HepG2 (cell line): ENCODE measurements around the gene EPHA6. TPM values are rescaled to one million over a fixed set of nuclear protein-coding genes. Genes with fewer than 3 reads are reported as not detected.

Source experiments
- ATAC-seq: fragments of 200-7000 bp; cut with Tn5 transposase; 3 replicates; pipeline ENCODE4 v1.9.1; 2020; ENCODE audit warnings: mild to moderate bottlenecking, moderate library complexity
- BruUV-seq: library from RNA; stranded (reverse); fragments of 400-500 nt; replicated peaks from 2 replicates; lab custom pipeline; 2021; lab: Mats Ljungman, UMichigan
- CTCF ChIA-PET: fragments of 300-600 bp; formaldehyde crosslinking; extraction: SDS; loops from one replicate; lab custom pipeline; 2021; ENCODE audit warnings: low total read pairs, inconsistent platforms, low intra/inter-chr PET ratio; lab: Yijun Ruan, JAX
- POLR2A ChIA-PET: fragments of 350-600 bp; sonication (Branson Sonifier 250); formaldehyde crosslinking; loops from one replicate; lab custom pipeline; 2020; ENCODE audit warnings: antibody characterized with exemption, inconsistent platforms; lab: Yijun Ruan, JAX
- DNase-seq: peaks from one replicate; pipeline ENCODE4 v3.0.0-alpha.2; 2015; ENCODE audit warnings: low spot score
- FAIRE-seq: peaks from 3 replicates; lab custom pipeline; 2011; peaks lifted over from hg19 to GRCh38; lab: Jason Lieb, UNC
- H2AFZ ChIP-seq: one replicate; pipeline ENCODE4 v1.6.1; 2011; ENCODE audit warnings: low read length, inconsistent platforms
- H3K27ac ChIP-seq: fragments of 300-600 bp; 3 replicates; pipeline ENCODE4 v1.8.0; 2011; ENCODE audit warnings: mixed run types, mild to moderate bottlenecking, mixed read lengths, low read length, inconsistent platforms; ENCODE audit not compliant: insufficient read depth; ENCODE audit errors: extremely low read length
- H3K27me3 ChIP-seq, 2 experiments: fragments of 200-600 bp in 1 of 2; 2 replicates in 1 of 2; 3 replicates in 1 of 2; pipeline versions ENCODE4 v1.6.0 to v1.8.0; 2011; ENCODE audit warnings: low read length in 2 of 2, mild to moderate bottlenecking in 2 of 2, moderate library complexity in 2 of 2, inconsistent platforms in 1 of 2; ENCODE audit not compliant: insufficient read depth in 2 of 2, control insufficient read depth in 1 of 2
- H3K36me3 ChIP-seq, 2 experiments: fragments of 200-600 bp in 1 of 2; replicated peaks in 1 of 2; 2 replicates in 1 of 2; 3 replicates in 1 of 2; pipeline versions ENCODE4 v1.5.1 to v1.8.0; 2011; ENCODE audit warnings: low read length in 2 of 2, inconsistent platforms in 1 of 2; ENCODE audit not compliant: insufficient read depth in 2 of 2, control insufficient read depth in 1 of 2
- H3K4me1 ChIP-seq: 2 replicates; pipeline ENCODE4 v1.5.1; 2012; ENCODE audit warnings: low read length, inconsistent platforms; ENCODE audit not compliant: insufficient read depth
- H3K4me2 ChIP-seq: 2 replicates; pipeline ENCODE4 v1.6.0; 2011; ENCODE audit warnings: low read depth, low read length, inconsistent platforms
- H3K4me3 ChIP-seq, 3 experiments: fragments of 200-600 bp in 1 of 3; sonication (generic), shearing (Covaris generic) in 1 of 3; replicated peaks in 1 of 3; 2 replicates each; pipeline ENCODE4 v1.5.1; 2011 to 2016; ENCODE audit warnings: low read length in 3 of 3, inconsistent platforms in 2 of 3, low read depth in 2 of 3, mild to moderate bottlenecking in 2 of 3, control low read depth in 1 of 3, mixed read lengths in 1 of 3; ENCODE audit not compliant: insufficient read depth in 1 of 3
- H3K79me2 ChIP-seq: one replicate; pipeline ENCODE4 v1.6.1; 2011; ENCODE audit warnings: low read length, inconsistent platforms; ENCODE audit not compliant: insufficient read depth
- H3K9ac ChIP-seq: 2 replicates; pipeline ENCODE4 v1.6.0; 2011; ENCODE audit warnings: mild to moderate bottlenecking, low read depth, low read length, inconsistent platforms; ENCODE audit not compliant: insufficient read depth
- H3K9me3 ChIP-seq: 2 replicates; pipeline ENCODE4 v1.5.1; 2012; ENCODE audit warnings: mild to moderate bottlenecking, low read length
- H4K20me1 ChIP-seq: 2 replicates; pipeline ENCODE4 v1.6.0; 2011; ENCODE audit warnings: inconsistent platforms, mild to moderate bottlenecking, low read length, moderate library complexity; ENCODE audit not compliant: insufficient read depth
- HHEX ChIP-seq: IDR thresholded peaks from 2 replicates; pipeline ENCODE4 v1.6.1; 2016; ENCODE audit warnings: control low read depth
- ZNF101 ChIP-seq: sonication (generic); formaldehyde crosslinking; IDR thresholded peaks from 2 replicates; pipeline ENCODE4 v1.4.0; 2020; ENCODE audit warnings: mild to moderate bottlenecking, low read depth, missing genetic modification reagents, borderline replicate concordance
- ZNF142 ChIP-seq: sonication (generic); formaldehyde crosslinking; IDR thresholded peaks from 2 replicates; pipeline ENCODE4 v1.4.0; 2020; ENCODE audit warnings: missing genetic modification reagents
- ZNF414 ChIP-seq: sonication (generic); formaldehyde crosslinking; IDR thresholded peaks from 2 replicates; pipeline ENCODE4 v1.5.0; 2020; ENCODE audit warnings: missing genetic modification reagents
- WGBS: methylation state at CpG from one replicate; pipeline ENCODE4 v1.1.6; 2017; ENCODE audit warnings: low lambda C conversion rate; 5-methylcytosine and 5-hydroxymethylcytosine counted together
- in situ Hi-C: cut with HindIII; loops from 2 replicates; pipeline ENCODE4 v1.10.0; 2017; ENCODE audit warnings: low pct_unique_long_range_greater_than_20kb; ENCODE audit not compliant: extremely low pct_ligation_motif_present
- intact Hi-C: fragments of 100-400 bp; cut with micrococcal nuclease; formaldehyde crosslinking; loops from one replicate; pipeline ENCODE4 v1.10.0; 2022; ENCODE audit not compliant: unreplicated experiment
- polyA plus RNA-seq, 8 experiments: library from polyadenylated mRNA; depleted of rRNA in 3 of 8; stranded (reverse) in 7 of 8; unstranded in 1 of 8; fragments of >200 nt; fragmentation: Illumina TruSeq in 4 of 8; extraction: Trizol in 4 of 8; gene quantifications; 2 replicates each; pipeline versions ENCODE4 v1.2.1 to v1.2.3, GENCODE V29; 2011 to 2016; ENCODE audit warnings: low read depth in 4 of 8, missing spikeins in 1 of 8, mixed read lengths in 1 of 8; ENCODE audit not compliant: insufficient read depth in 1 of 8
- total RNA-seq, 5 experiments: library from RNA; depleted of rRNA; stranded (reverse); fragments of >200 nt; fragmentation: Illumina TruSeq; extraction: Trizol; gene quantifications; 2 replicates each; pipeline ENCODE4 v1.2.3, GENCODE V29; 2016; ENCODE audit warnings: low read depth in 1 of 5
- TF ChIP-seq, protein P1 (sequence below): sonication (generic); formaldehyde crosslinking; IDR thresholded peaks from 2 replicates; pipeline ENCODE4 v1.5.1; 2020; ENCODE audit warnings: mild to moderate bottlenecking, missing genetic modification reagents, borderline replicate concordance
- TF ChIP-seq, protein P2 (sequence below): sonication (generic); formaldehyde crosslinking; IDR thresholded peaks from 2 replicates; pipeline ENCODE4 v1.8.0; 2023; ENCODE audit warnings: mild to moderate bottlenecking, missing genetic modification reagents
- TF ChIP-seq, protein P3 (sequence below): sonication (generic); formaldehyde crosslinking; IDR thresholded peaks from 2 replicates; pipeline ENCODE4 v1.4.0; 2020; ENCODE audit warnings: low read depth, mild to moderate bottlenecking, missing genetic modification reagents

EPHA6 gene
- total and polyA plus RNA-seq, 2 of the 13 experiments (the other 11 are each of a cell fraction or from before 2014, with no cell fraction given): not detected

DNA sequence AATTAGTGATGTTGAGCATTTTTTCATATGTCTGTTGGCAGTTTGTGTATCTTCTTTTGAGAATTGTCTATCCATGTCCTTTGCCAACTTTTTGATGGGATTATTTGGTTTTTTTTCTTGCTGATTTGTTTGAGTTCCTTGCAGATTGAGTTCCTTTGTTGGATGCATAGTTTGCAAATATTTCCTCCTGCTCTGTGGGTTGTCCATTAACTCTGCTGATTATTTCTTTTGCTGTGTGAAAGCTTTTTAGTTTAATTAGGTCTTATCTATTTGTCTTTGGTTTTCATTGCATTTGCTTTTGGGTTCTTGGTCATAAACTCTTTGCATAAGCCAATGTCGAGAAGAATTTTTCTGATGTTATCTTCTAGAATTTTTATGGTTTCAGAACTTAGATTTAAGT is 414.6 kb downstream of the EPHA6 start:
- no peak for ATAC-seq
- TF ChIP-seq, protein P1, sequence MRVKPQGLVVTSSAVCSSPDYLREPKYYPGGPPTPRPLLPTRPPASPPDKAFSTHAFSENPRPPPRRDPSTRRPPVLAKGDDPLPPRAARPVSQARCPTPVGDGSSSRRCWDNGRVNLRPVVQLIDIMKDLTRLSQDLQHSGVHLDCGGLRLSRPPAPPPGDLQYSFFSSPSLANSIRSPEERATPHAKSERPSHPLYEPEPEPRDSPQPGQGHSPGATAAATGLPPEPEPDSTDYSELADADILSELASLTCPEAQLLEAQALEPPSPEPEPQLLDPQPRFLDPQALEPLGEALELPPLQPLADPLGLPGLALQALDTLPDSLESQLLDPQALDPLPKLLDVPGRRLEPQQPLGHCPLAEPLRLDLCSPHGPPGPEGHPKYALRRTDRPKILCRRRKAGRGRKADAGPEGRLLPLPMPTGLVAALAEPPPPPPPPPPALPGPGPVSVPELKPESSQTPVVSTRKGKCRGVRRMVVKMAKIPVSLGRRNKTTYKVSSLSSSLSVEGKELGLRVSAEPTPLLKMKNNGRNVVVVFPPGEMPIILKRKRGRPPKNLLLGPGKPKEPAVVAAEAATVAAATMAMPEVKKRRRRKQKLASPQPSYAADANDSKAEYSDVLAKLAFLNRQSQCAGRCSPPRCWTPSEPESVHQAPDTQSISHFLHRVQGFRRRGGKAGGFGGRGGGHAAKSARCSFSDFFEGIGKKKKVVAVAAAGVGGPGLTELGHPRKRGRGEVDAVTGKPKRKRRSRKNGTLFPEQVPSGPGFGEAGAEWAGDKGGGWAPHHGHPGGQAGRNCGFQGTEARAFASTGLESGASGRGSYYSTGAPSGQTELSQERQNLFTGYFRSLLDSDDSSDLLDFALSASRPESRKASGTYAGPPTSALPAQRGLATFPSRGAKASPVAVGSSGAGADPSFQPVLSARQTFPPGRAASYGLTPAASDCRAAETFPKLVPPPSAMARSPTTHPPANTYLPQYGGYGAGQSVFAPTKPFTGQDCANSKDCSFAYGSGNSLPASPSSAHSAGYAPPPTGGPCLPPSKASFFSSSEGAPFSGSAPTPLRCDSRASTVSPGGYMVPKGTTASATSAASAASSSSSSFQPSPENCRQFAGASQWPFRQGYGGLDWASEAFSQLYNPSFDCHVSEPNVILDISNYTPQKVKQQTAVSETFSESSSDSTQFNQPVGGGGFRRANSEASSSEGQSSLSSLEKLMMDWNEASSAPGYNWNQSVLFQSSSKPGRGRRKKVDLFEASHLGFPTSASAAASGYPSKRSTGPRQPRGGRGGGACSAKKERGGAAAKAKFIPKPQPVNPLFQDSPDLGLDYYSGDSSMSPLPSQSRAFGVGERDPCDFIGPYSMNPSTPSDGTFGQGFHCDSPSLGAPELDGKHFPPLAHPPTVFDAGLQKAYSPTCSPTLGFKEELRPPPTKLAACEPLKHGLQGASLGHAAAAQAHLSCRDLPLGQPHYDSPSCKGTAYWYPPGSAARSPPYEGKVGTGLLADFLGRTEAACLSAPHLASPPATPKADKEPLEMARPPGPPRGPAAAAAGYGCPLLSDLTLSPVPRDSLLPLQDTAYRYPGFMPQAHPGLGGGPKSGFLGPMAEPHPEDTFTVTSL (CRISPR knock-in tag): no peak
- TF ChIP-seq, protein P2, sequence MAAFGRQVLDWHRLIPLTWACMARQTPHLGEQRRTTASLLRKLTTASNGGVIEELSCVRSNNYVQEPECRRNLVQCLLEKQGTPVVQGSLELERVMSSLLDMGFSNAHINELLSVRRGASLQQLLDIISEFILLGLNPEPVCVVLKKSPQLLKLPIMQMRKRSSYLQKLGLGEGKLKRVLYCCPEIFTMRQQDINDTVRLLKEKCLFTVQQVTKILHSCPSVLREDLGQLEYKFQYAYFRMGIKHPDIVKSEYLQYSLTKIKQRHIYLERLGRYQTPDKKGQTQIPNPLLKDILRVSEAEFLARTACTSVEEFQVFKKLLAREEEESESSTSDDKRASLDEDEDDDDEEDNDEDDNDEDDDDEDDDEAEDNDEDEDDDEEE: no peak
- TF ChIP-seq ZNF101 (CRISPR knock-in tag): no peak
- TF ChIP-seq HHEX (CRISPR knock-in tag): no peak
- TF ChIP-seq, protein P3, sequence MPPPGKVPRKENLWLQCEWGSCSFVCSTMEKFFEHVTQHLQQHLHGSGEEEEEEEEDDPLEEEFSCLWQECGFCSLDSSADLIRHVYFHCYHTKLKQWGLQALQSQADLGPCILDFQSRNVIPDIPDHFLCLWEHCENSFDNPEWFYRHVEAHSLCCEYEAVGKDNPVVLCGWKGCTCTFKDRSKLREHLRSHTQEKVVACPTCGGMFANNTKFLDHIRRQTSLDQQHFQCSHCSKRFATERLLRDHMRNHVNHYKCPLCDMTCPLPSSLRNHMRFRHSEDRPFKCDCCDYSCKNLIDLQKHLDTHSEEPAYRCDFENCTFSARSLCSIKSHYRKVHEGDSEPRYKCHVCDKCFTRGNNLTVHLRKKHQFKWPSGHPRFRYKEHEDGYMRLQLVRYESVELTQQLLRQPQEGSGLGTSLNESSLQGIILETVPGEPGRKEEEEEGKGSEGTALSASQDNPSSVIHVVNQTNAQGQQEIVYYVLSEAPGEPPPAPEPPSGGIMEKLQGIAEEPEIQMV (CRISPR knock-in tag): no peak
- no peak for TF ChIP-seq ZNF142 (CRISPR knock-in tag)
- TF ChIP-seq ZNF414 (CRISPR knock-in tag): no peak

More for the DNA sequence above, 414.6 kb downstream of the EPHA6 start:
- H3K27ac ChIP-seq: no peak overlapping the region
- no peaks in the 10 kb centered on the region for H3K9me3 ChIP-seq
- no peaks in the 10 kb centered on the region for H3K36me3 ChIP-seq
- H3K4me2 ChIP-seq: no peak overlapping the region
- FAIRE-seq (no peak), DNase-seq (no peak)
- H3K9ac ChIP-seq: no peak overlapping the region
- in situ Hi-C loops: no loop called here
- H3K4me1 ChIP-seq: no peaks in the 10 kb centered on the region
- intact Hi-C loops: no loop called here
- no peaks in the 10 kb centered on the region for H3K27me3 ChIP-seq
- POLR2A ChIA-PET: no interaction called here
- CTCF ChIA-PET: no interaction called here
- H3K79me2 ChIP-seq: no peaks in the 10 kb centered on the region
- WGBS: 3% methylated on average over 1 of the region's 1 CpG
- no peaks in the 10 kb centered on the region for H4K20me1 ChIP-seq
- H2AFZ ChIP-seq: no peak overlapping the region
- H3K4me3 ChIP-seq: no peak overlapping the region
- BruUV-seq: no TSS peak
